ELF-1 (cell line): Measurements from ENCODE around the gene MEOX2.

Experiments used
- DNase-seq: peaks from one replicate; pipeline ENCODE4 v3.0.0-alpha.2; 2016; ENCODE audit warnings: low read depth, low spot score

MEOX2 gene

GRCh38 chr7:15686295-15686956, at the start of gene MEOX2:
TSS of gene MEOX2 (minus strand) at chr7:15686683. CDS start at chr7:15686402, 281 bp downstream.
- DNase-seq: peak; percentile 71

- no peak for DNase-seq
Observed at GRCh38 chr7:15729746-15730145, 43.3 kb upstream of the MEOX2 start.

GRCh38 chr7:15725051-15725450, 38.6 kb upstream of the MEOX2 start:
- DNase-seq: no peak

GRCh38 chr7:15723841-15724240, 37.4 kb upstream of the MEOX2 start:
- no peak for DNase-seq

GRCh38 chr7:15720849-15721471, 34.5 kb upstream of the MEOX2 start:
- peak; percentile 8 for DNase-seq

- no peak for DNase-seq
Observed at GRCh38 chr7:15719311-15719710, 32.8 kb upstream of the MEOX2 start.

GRCh38 chr7:15715435-15715834, 29.0 kb upstream of the MEOX2 start:
- no peak for DNase-seq

GRCh38 chr7:15709978-15710377, 23.5 kb upstream of the MEOX2 start:
- DNase-seq: no peak

GRCh38 chr7:15707570-15707969, 21.1 kb upstream of the MEOX2 start:
- no peak for DNase-seq

- DNase-seq: no peak
Observed at GRCh38 chr7:15703732-15704131, 17.2 kb upstream of the MEOX2 start.

- no peak for DNase-seq
Observed at GRCh38 chr7:15692501-15693020, 6.1 kb upstream of the MEOX2 start.

GRCh38 chr7:15688911-15689310, 2.4 kb upstream of the MEOX2 start:
- peak; percentile 10 for DNase-seq

GRCh38 chr7:15688279-15688626, 1.8 kb upstream of the MEOX2 start:
- DNase-seq: no peak

GRCh38 chr7:15687546-15688278, 1.2 kb upstream of the MEOX2 start:
- peak; percentile 47 for DNase-seq

GRCh38 chr7:15686957-15687545, 568 bp upstream of the MEOX2 start:
- peak; percentile 12 for DNase-seq

GRCh38 chr7:15685358-15686294, 857 bp downstream of the MEOX2 start:
- DNase-seq: peak; percentile 45

- peak; percentile 10 for DNase-seq
Observed at GRCh38 chr7:15684871-15685270, 1.6 kb downstream of the MEOX2 start.

- no peak for DNase-seq
Observed at GRCh38 chr7:15684111-15684800, 2.2 kb downstream of the MEOX2 start.

GRCh38 chr7:15682751-15683245, 3.7 kb downstream of the MEOX2 start:
- no peak for DNase-seq

- DNase-seq: no peak
Observed at GRCh38 chr7:15682111-15682510, 4.4 kb downstream of the MEOX2 start.
